ENCODE data around the gene COMT. TPM values are rescaled to one million over a fixed set of nuclear protein-coding genes. Genes with fewer than 3 reads are reported as not detected.
"Not testable (repeated sequence)": the region's sequence is repeated elsewhere in the genome, so short reads cannot be mapped to it uniquely, and the experiment has no call there.

COMT gene
- total RNA-seq, 1 experiment from 2014 or later, result 665 TPM

- no peak for DNase-seq (ENCODE audit: low spot score)
Measured at GRCh38 chr22:19928207-19928606, 13.4 kb upstream of the COMT start.

GRCh38 chr22:19929586-19930550, 11.7 kb upstream of the COMT start:
- no peak for DNase-seq (ENCODE audit: low spot score)

- DNase-seq (ENCODE audit: low spot score), result no peak
Measured at GRCh38 chr22:19930551-19931486, 10.8 kb upstream of the COMT start.

GRCh38 chr22:19931514-19931913, 10.1 kb upstream of the COMT start:
- DNase-seq (ENCODE audit: low spot score), result no peak

- DNase-seq (ENCODE audit: low spot score), result no peak
Measured at GRCh38 chr22:19932367-19933206, 9.0 kb upstream of the COMT start.

- no peak for DNase-seq (ENCODE audit: low spot score)
Measured at GRCh38 chr22:19933341-19934241, 8.0 kb upstream of the COMT start.

- not testable (repeated sequence) for DNase-seq (ENCODE audit: low spot score)
Measured at GRCh38 chr22:19935123-19935718, 6.4 kb upstream of the COMT start.

GRCh38 chr22:19936513-19936912, 5.1 kb upstream of the COMT start:
- DNase-seq (ENCODE audit: low spot score), result no peak

GRCh38 chr22:19937616-19938473, 3.7 kb upstream of the COMT start:
- no peak for DNase-seq (ENCODE audit: low spot score)

GRCh38 chr22:19940536-19941364, 822 bp upstream of the COMT start:
- no peak for DNase-seq (ENCODE audit: low spot score)

GRCh38 chr22:19942157-19943081, 847 bp downstream of the COMT start:
- DNase-seq (ENCODE audit: low spot score), result peak; percentile 50

- DNase-seq (ENCODE audit: low spot score), result peak; percentile 46
Measured at GRCh38 chr22:19943082-19944026, 1.8 kb downstream of the COMT start.

GRCh38 chr22:19948057-19948760, 6.6 kb downstream of the COMT start:
- DNase-seq (ENCODE audit: low spot score), result no peak

- DNase-seq (ENCODE audit: low spot score), result no peak
Measured at GRCh38 chr22:19951346-19951745, 9.8 kb downstream of the COMT start.
